Measurements from ENCODE around the gene CCDC18.
A peak's percentile ranks its signal among the peaks of the same experiment; 100 is the strongest.

The CCDC18 gene

DNA sequence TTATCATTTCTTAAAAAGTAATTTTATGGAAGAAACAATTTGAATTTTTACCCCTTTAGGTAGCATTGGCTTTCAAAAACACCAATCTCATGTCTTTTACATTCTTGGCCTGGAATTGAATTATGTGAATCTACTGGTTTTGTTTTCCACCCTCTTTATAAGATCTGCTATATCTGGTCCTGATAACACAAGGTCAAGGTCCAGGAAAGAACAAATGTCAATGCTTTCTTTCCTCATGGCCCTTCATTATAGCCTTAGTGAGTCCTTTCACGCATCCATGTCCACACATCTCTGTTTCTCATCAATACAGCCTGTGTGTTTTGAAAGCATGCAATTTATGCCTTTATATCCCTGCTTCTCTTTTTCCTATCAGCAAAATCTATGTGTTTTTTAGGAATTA is 141.2 kb downstream of the CCDC18 start:
- H3K4me1 ChIP-seq (ENCODE audit: control insufficient read depth, insufficient read depth, low read length) = peaks cover 8% of the 10 kb centered on the region

DNA sequence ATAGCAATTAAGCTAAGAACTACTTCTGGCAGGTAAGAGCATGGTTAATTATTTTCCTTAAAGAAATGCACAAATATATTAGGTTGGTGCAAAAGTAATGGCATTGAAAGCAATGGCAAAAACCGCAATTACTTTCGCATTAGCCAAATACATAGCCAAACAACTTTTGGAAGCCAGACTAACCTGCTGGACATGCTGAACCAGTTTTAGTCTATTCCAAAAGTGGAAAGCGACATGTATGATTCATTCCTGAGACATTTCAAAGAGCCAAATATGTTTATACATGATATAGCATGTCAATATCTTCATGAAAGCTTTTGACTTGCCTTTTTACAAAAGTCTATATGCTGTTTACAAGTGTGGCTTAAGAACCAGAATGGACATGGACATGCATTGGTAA is 141.8 kb downstream of the CCDC18 start:
- Histone ChIP-seq H3K9me3 (ENCODE audit: control insufficient read depth, low read length) (no peaks in the 10 kb centered on the region), H3K4me3 (ENCODE audit: low read length) (no peak overlapping the region), H3K27me3 (replicated peaks; ENCODE audit: control insufficient read depth, insufficient read depth, low read length) (no peaks in the 10 kb centered on the region), H3K36me3 (ENCODE audit: control insufficient read depth, insufficient read depth, low read length, severe bottlenecking) (no peaks in the 10 kb centered on the region), H3K9ac (ENCODE audit: low read length) (no peak overlapping the region), H3K4me1 (ENCODE audit: control insufficient read depth, insufficient read depth, low read length) (peaks cover 8% of the 10 kb centered on the region)
- DNase-seq (ENCODE audit: low read depth) = no peak

More for the DNA sequence above, 141.2 kb downstream of the CCDC18 start:
- H3K9ac ChIP-seq (ENCODE audit: low read length) = no peak overlapping the region
- H3K9me3 ChIP-seq (ENCODE audit: control insufficient read depth, low read length) = no peaks in the 10 kb centered on the region
- H3K36me3 ChIP-seq (ENCODE audit: control insufficient read depth, insufficient read depth, low read length, severe bottlenecking) = no peaks in the 10 kb centered on the region
- no peaks in the 10 kb centered on the region for H3K27me3 ChIP-seq (replicated peaks; ENCODE audit: control insufficient read depth, insufficient read depth, low read length)
- no peak overlapping the region for H3K4me3 ChIP-seq (ENCODE audit: low read length)
- no peak for DNase-seq (ENCODE audit: low read depth)

DNA sequence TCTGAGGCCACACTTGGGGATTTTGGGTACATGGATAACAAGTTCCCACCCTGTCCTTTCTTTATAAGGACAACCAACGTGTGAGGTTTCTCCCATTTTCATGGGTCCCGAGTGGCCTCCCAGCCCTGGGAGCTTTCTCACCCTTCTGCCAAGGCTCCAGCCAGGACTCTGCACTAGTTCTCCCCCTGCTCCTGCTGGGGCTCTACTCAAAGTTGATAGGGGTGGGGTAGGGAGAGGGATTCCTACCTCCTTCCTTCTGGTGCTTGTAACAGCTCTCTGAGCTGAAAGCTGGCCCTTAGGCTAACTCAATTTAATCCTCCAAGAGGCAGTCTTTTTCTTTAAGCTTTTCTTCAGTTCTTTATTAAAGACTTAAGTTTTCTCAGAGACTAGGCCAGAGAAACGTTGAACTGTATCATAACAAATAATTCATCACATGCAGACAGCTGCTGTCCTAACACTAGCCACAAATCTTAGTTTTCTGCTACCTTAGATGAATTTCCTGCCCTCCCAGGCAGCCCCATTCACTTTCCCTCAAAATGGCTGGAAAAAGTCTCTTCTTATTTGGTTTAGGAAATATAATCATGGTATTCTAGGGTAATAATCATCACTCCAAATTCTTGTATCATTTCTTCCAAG is 142.8 kb downstream of the CCDC18 start:
- no peaks in the 10 kb centered on the region for H3K9me3 ChIP-seq (ENCODE audit: control insufficient read depth, low read length)
- no peak overlapping the region for H3K4me3 ChIP-seq (ENCODE audit: low read length)
- H3K4me1 ChIP-seq (ENCODE audit: control insufficient read depth, insufficient read depth, low read length) = peaks cover 8% of the 10 kb centered on the region
- no peak for DNase-seq (ENCODE audit: low read depth)
- no peaks in the 10 kb centered on the region for H3K27me3 ChIP-seq (replicated peaks; ENCODE audit: control insufficient read depth, insufficient read depth, low read length)
- H3K36me3 ChIP-seq (ENCODE audit: control insufficient read depth, insufficient read depth, low read length, severe bottlenecking) = no peaks in the 10 kb centered on the region
- H3K9ac ChIP-seq (ENCODE audit: low read length) = no peak overlapping the region

GRCh38 chr1:93324486-93325464 is 144.3 kb downstream of the CCDC18 start:
- no peaks in the 10 kb centered on the region for H3K27me3 ChIP-seq (replicated peaks; ENCODE audit: control insufficient read depth, insufficient read depth, low read length)
- H3K36me3 ChIP-seq (ENCODE audit: control insufficient read depth, insufficient read depth, low read length, severe bottlenecking) = no peaks in the 10 kb centered on the region
- H3K9me3 ChIP-seq (ENCODE audit: control insufficient read depth, low read length) = no peaks in the 10 kb centered on the region
- peak; percentile 70 for DNase-seq (ENCODE audit: low read depth)
- no peak overlapping the region for H3K9ac ChIP-seq (ENCODE audit: low read length)
- H3K4me1 ChIP-seq (ENCODE audit: control insufficient read depth, insufficient read depth, low read length) = peaks cover 8% of the 10 kb centered on the region
- H3K4me3 ChIP-seq (ENCODE audit: low read length) = no peak overlapping the region
